NT2/D1 (cell line): ENCODE data around the gene APOB.

Experiments
- SUZ12 ChIP-seq: IDR thresholded peaks from 2 replicates; pipeline ENCODE4 v1.6.1; 2011; ENCODE audit not compliant: insufficient read length, insufficient read depth; ENCODE audit errors: extremely low read depth
- YY1 ChIP-seq: IDR thresholded peaks from 2 replicates; pipeline ENCODE4 v1.6.1; 2011; ENCODE audit not compliant: insufficient read length, insufficient read depth
- ZNF274 ChIP-seq: IDR thresholded peaks from 2 replicates; pipeline ENCODE4 v1.6.1; 2011; ENCODE audit warnings: mild to moderate bottlenecking, low read depth, low read length

- TF ChIP-seq YY1, result no peak
- no peak for TF ChIP-seq ZNF274
- no peak for TF ChIP-seq SUZ12
Measured at GRCh38 chr2:21024722-21025389, 19.0 kb downstream of the APOB start.
